Measurements from ENCODE around the gene LATS2.

The LATS2 gene

DNA sequence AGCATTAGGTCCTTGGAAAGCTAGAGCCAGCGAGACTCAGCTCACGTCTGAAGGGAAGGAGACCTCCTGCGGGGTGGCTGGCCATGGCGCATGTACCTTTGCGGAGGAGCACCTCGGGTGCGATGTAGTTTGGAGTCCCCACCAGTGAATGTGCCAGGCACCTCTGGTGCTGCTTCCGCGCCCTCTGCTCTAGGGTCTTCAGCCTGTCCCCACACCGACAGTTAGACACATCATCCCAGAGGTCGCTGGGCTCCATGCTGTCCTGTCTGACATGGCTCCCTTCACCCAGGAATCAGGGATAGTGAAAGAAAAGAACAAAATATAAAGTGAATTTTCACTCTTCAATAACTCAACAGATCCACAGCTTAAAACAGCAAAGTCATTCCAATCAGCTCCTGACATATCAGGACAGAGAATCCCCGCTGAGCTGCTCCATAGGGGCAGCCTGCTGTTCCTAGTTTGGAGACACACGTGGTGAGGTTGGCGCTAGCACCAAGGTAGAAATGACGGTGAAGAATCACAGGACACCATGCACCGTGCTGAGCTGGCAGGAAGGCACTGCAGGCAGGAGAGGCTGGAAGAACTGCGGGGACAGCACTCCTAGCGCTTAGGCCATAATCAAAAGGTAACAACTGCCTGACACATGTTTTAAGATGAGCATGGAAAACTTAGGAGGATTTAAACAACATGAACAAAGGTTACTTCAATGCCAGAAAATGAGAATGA is 79.9 kb downstream of the LATS2 start:
- no peak overlapping the region for H3K4me3 ChIP-seq (ENCODE audit: low read depth, low read length)
- no peak for TF ChIP-seq CTCF (conservative IDR thresholded peaks at IDR 0.05; ENCODE audit: low read depth, low read length)
- no peak for DNase-seq (ENCODE audit: low read depth)

- no peak overlapping the region for H3K4me3 ChIP-seq (ENCODE audit: low read depth, low read length)
- DNase-seq (ENCODE audit: low read depth): no peak
- no peak for TF ChIP-seq CTCF (conservative IDR thresholded peaks at IDR 0.05; ENCODE audit: low read depth, low read length)
These were observed 80.5 kb downstream of the LATS2 start for GRCh38 chr13:20980899-20981298.

DNA sequence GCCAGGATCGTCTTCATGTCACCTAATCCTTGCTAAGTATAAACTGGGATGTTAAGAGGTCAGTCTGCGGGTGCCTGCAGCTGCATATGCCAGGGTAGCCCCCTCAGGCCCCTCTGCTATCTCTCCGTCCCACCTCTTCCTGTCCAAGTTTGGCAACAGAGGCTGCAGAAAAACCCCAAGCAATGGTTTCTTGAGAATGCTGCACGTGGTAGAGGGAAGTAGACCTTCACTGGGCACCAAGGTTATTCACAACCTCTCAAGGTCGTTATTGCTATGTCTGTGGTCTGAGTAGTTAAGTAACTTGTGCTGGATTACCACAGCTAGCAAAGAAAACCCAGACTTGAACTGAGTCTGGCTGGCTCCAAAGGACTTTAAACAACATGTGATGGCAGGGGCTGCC is 81.0 kb downstream of the LATS2 start:
- no peak overlapping the region for H3K4me3 ChIP-seq (ENCODE audit: low read depth, low read length)
- no peak for TF ChIP-seq CTCF (conservative IDR thresholded peaks at IDR 0.05; ENCODE audit: low read depth, low read length)
- DNase-seq (ENCODE audit: low read depth): no peak

- no peak overlapping the region for H3K4me3 ChIP-seq (ENCODE audit: low read depth, low read length)
- no peak for DNase-seq (ENCODE audit: low read depth)
- no peak for TF ChIP-seq CTCF (conservative IDR thresholded peaks at IDR 0.05; ENCODE audit: low read depth, low read length)
These were observed 84.0 kb downstream of the LATS2 start for GRCh38 chr13:20977394-20977793.

DNA sequence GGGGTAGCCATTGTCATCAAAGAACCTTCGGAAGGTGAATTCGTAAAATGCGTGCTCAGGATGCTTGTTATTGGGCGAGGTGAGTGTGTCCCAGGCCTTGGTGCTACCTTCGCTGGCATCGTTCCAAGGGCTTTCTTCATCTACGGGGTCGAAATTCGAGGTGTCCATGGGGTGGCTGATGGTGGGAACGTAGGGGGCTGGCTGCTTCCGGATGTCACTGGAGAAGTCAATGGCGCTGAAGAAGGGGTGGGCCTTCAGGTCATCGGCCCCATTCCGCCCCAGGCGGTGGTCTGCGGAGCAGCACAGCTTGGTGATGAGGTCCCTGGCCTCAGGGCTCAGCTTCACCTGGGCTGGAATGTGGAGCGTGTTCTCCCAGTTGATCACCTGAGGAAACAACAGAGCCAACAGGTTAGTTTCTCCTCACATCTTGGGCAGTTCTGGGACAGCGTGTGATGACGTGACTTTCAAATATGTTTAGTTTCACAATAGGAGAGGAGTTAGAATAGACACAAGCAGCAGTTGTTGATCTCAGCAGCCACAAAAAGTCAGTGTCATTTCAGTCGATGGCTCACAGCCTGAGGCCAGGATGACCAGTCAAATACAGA is 86.3 kb downstream of the LATS2 start:
- H3K4me3 ChIP-seq (ENCODE audit: low read depth, low read length): no peak overlapping the region
- no peak for TF ChIP-seq CTCF (conservative IDR thresholded peaks at IDR 0.05; ENCODE audit: low read depth, low read length)
- no peak for DNase-seq (ENCODE audit: low read depth)

- H3K4me3 ChIP-seq (ENCODE audit: low read depth, low read length): no peak overlapping the region
- no peak for TF ChIP-seq CTCF (conservative IDR thresholded peaks at IDR 0.05; ENCODE audit: low read depth, low read length)
- no peak for DNase-seq (ENCODE audit: low read depth)
These were observed 87.4 kb downstream of the LATS2 start for GRCh38 chr13:20973886-20974425.

DNA sequence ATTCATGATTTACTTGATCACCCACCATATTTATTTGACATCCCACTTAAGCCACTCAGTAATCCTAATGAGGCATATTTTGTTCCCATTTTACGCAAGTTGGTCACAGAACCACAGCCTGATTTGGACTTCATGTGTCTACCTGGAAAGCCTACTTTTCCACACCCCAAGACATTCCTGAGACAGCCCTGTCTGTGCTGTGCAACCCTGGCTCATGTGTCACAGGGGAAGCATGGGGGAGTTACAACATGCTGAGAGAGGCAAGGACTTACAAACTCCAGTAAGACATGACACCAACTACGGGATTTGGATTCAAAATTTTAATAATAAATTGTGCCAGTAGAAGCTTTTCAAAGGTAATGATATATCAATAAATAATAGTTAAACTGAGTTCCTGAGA is 88.7 kb downstream of the LATS2 start:
- H3K4me3 ChIP-seq (ENCODE audit: low read depth, low read length): no peak overlapping the region
- no peak for DNase-seq (ENCODE audit: low read depth)
- TF ChIP-seq CTCF (conservative IDR thresholded peaks at IDR 0.05; ENCODE audit: low read depth, low read length): no peak
